NB4 (cell line): ENCODE measurements around the gene CABLES2.

Source experiments
- MYC ChIP-seq: IDR thresholded peaks from 2 replicates; pipeline ENCODE4 v1.6.1; 2011; ENCODE audit warnings: low read depth, low read length
- POLR2A ChIP-seq: IDR thresholded peaks from 2 replicates; pipeline ENCODE4 v1.6.1; 2011; ENCODE audit warnings: mild to moderate bottlenecking; ENCODE audit not compliant: insufficient read length; ENCODE audit errors: extremely low read depth
- TF ChIP-seq, protein P1 (sequence below): IDR thresholded peaks from 2 replicates; pipeline ENCODE4 v1.6.1; 2011; ENCODE audit warnings: low read depth, low read length

DNA sequence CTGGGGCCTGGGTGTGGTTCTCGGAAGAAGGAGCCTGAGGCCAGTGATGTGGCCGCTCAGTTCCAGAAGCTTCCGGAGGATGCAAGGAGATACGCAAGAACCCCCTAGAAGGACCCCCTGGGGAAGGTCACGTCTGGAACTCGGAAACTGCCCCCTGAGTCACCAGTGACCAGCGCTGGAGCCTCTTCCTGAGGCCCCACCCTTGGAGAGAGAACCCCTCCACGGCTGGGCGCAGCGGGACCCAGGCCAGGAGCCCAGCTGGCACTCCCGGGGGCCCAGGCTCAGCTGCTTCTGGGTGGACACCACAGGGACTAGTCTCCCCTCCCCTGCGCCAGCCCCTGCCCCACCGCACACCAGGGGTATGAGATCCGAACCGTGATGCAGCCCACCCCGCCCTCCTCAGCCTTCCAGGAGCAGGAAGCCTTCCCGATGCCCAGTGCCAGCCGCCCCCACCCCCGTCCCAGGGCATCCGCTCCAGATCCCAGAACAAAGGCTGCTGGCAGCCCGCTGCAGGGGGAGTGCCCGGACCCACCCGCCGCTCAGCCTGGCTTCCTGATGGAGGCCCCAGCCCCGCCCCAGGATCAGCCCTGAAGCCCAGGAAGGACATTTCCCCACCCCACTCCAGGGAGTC, 47.5 kb downstream of the CABLES2 start:
- TF ChIP-seq MYC (no peak), POLR2A (no peak)
- TF ChIP-seq, protein P1, sequence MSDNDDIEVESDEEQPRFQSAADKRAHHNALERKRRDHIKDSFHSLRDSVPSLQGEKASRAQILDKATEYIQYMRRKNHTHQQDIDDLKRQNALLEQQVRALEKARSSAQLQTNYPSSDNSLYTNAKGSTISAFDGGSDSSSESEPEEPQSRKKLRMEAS = no peak
